Activated CD8-positive, alpha-beta T cell treated with anti-CD3 and anti-CD28 coated beads for 36 hours (primary cell): ENCODE measurements around the gene UGGT2. TPM values are rescaled to one million over a fixed set of nuclear protein-coding genes. Genes with fewer than 3 reads are reported as not detected.

ENCODE experiments used
- ATAC-seq: fragments of 200-7000 bp; cut with Tn5 transposase; one replicate; pipeline ENCODE4 v1.10.0; 2021; ENCODE audit warnings: mild to moderate bottlenecking, moderate library complexity
- CTCF ChIA-PET: fragments of 350-600 bp; sonication (Branson Sonifier 250); formaldehyde crosslinking; loops from one replicate; lab custom pipeline; 2021; ENCODE audit warnings: antibody characterized with exemption; lab: Charles Lee
- POLR2A ChIA-PET: fragments of 350-600 bp; sonication (Branson Sonifier 250); formaldehyde crosslinking; loops from one replicate; lab custom pipeline; 2021; ENCODE audit warnings: antibody characterized with exemption; lab: Charles Lee
- DNase-seq: peaks from one replicate; pipeline ENCODE4 v3.0.0-alpha.2; 2020
- H3K27ac Mint-ChIP-seq: one replicate; pipeline ENCODE4 v1.8.0; 2021; ENCODE audit warnings: mild to moderate bottlenecking, mixed read lengths
- H3K27me3 Mint-ChIP-seq: one replicate; pipeline ENCODE4 v1.8.0; 2021; ENCODE audit warnings: mixed read lengths
- H3K36me3 Mint-ChIP-seq: one replicate; pipeline ENCODE4 v1.8.0; 2021; ENCODE audit warnings: low read depth, mixed read lengths
- H3K4me1 Mint-ChIP-seq: one replicate; pipeline ENCODE4 v1.8.0; 2021; ENCODE audit warnings: low read depth, mixed read lengths
- H3K4me3 Mint-ChIP-seq: one replicate; pipeline ENCODE4 v1.8.0; 2021; ENCODE audit warnings: mild to moderate bottlenecking, moderate library complexity, mixed read lengths
- H3K9me3 Mint-ChIP-seq: one replicate; pipeline ENCODE4 v1.8.0; 2021; ENCODE audit warnings: mixed read lengths
- CTCF ChIP-seq: fragments of 200-600 bp; IDR thresholded peaks from one replicate; pipeline ENCODE4 v1.8.0; 2022; ENCODE audit warnings: antibody characterized with exemption, mild to moderate bottlenecking
- intact Hi-C: fragments of 100-400 bp; cut with micrococcal nuclease; formaldehyde crosslinking; loops from one replicate; pipeline ENCODE4 v1.10.0; 2022
- total RNA-seq, 2 experiments: library from RNA; stranded (reverse); gene quantifications; one replicate each; pipeline ENCODE4 v1.2.3, GENCODE V29; 2021

Gene UGGT2
- total RNA-seq, 2 experiments from 2014 or later: not detected

- H3K4me3 Mint-ChIP-seq: no peak overlapping the region
- H3K36me3 Mint-ChIP-seq: no peaks in the 10 kb centered on the region
- H3K27me3 Mint-ChIP-seq: peaks cover 6% of the 10 kb centered on the region
- no peaks in the 10 kb centered on the region for H3K4me1 Mint-ChIP-seq
- TF ChIP-seq CTCF: no peak
- no peak overlapping the region for H3K27ac Mint-ChIP-seq
- peaks cover 4% of the 10 kb centered on the region for H3K9me3 Mint-ChIP-seq
- intact Hi-C loops: no loop called here
- DNase-seq (no peak), ATAC-seq (no peak)
- POLR2A ChIA-PET: no interaction called here
- CTCF ChIA-PET: interaction anchor here (1.6 to 1.8 kb wide), 2 partner anchors 18 to 32 kb away, joined by 3 read pairs; no protein-coding TSS in a partner anchor
These were observed 251.4 kb downstream of the UGGT2 start for GRCh38 chr13:95801825-95802224.

- no peak for ATAC-seq
- intact Hi-C loops: no loop called here
These were observed 252.8 kb downstream of the UGGT2 start for GRCh38 chr13:95800436-95800835.

GRCh38 chr13:95797016-95797415 is 256.2 kb downstream of the UGGT2 start:
- no peak overlapping the region for H3K27ac Mint-ChIP-seq
- intact Hi-C loops: no loop called here
- TF ChIP-seq CTCF: no peak

More at GRCh38 chr13:95800436-95800835, 252.8 kb downstream of the UGGT2 start:
- H3K27me3 Mint-ChIP-seq: peaks cover 5% of the 10 kb centered on the region
- no peaks in the 10 kb centered on the region for H3K36me3 Mint-ChIP-seq
- no peak overlapping the region for H3K27ac Mint-ChIP-seq
- CTCF ChIA-PET: interaction anchor here (1.0 to 1.8 kb wide), 2 partner anchors 19 to 33 kb away, joined by 3 read pairs; no protein-coding TSS in a partner anchor
- H3K4me3 Mint-ChIP-seq: no peak overlapping the region
- H3K9me3 Mint-ChIP-seq: no peaks in the 10 kb centered on the region
- POLR2A ChIA-PET: no interaction called here
- no peak for TF ChIP-seq CTCF
- DNase-seq: no peak
- no peaks in the 10 kb centered on the region for H3K4me1 Mint-ChIP-seq

GRCh38 chr13:95793781-95794180 is 259.4 kb downstream of the UGGT2 start:
- no peak for TF ChIP-seq CTCF
- peaks cover 38% of the 10 kb centered on the region for H3K36me3 Mint-ChIP-seq
- intact Hi-C loops: no loop called here
- H3K4me1 Mint-ChIP-seq: no peaks in the 10 kb centered on the region
- no peaks in the 10 kb centered on the region for H3K27me3 Mint-ChIP-seq
- no peak overlapping the region for H3K4me3 Mint-ChIP-seq
- ChIA-PET CTCF (no interaction called here), POLR2A (no interaction called here)
- no peak for DNase-seq
- H3K9me3 Mint-ChIP-seq: peaks cover 4% of the 10 kb centered on the region
- H3K27ac Mint-ChIP-seq: no peak overlapping the region
- ATAC-seq: no peak

More at GRCh38 chr13:95797016-95797415, 256.2 kb downstream of the UGGT2 start:
- ATAC-seq (no peak), DNase-seq (no peak)
- H3K27me3 Mint-ChIP-seq: no peaks in the 10 kb centered on the region
- POLR2A ChIA-PET: no interaction called here
- H3K4me1 Mint-ChIP-seq: no peaks in the 10 kb centered on the region
- CTCF ChIA-PET: no interaction called here
- no peaks in the 10 kb centered on the region for H3K9me3 Mint-ChIP-seq
- peaks cover 15% of the 10 kb centered on the region for H3K36me3 Mint-ChIP-seq
- H3K4me3 Mint-ChIP-seq: no peak overlapping the region

GRCh38 chr13:95793018-95793555 is 260.1 kb downstream of the UGGT2 start:
- no peak overlapping the region for H3K27ac Mint-ChIP-seq

More at GRCh38 chr13:95793018-95793555, 260.1 kb downstream of the UGGT2 start:
- no peak for TF ChIP-seq CTCF
- peaks cover 4% of the 10 kb centered on the region for H3K9me3 Mint-ChIP-seq
- peaks cover 45% of the 10 kb centered on the region for H3K36me3 Mint-ChIP-seq
- H3K4me1 Mint-ChIP-seq: no peaks in the 10 kb centered on the region
- ATAC-seq: no peak
- POLR2A ChIA-PET: no interaction called here
- intact Hi-C loops: no loop called here
- H3K27me3 Mint-ChIP-seq: no peaks in the 10 kb centered on the region
- DNase-seq: no peak
- no peak overlapping the region for H3K4me3 Mint-ChIP-seq
- CTCF ChIA-PET: no interaction called here
